Thoracic aorta (tissue), 2 donors: Measurements from ENCODE around the gene C20orf144. TPM values are rescaled to one million over a fixed set of nuclear protein-coding genes. Genes with fewer than 3 reads are reported as not detected.

ENCODE experiments used
- ATAC-seq: fragments of 150-250 bp; one replicate; pipeline ENCODE4 v1.8.0; 2017; ENCODE audit warnings: low read depth; ENCODE audit not compliant: insufficient number of reproducible peaks, low FRiP score
- DNase-seq: peaks from one replicate; pipeline ENCODE4 v3.0.0-alpha.2; 2020; ENCODE audit warnings: low spot score
- H3K27ac ChIP-seq, 2 donors: fragments of 200-600 bp; sonication (generic); 1 replicate in 1 of 2; 2 replicates in 1 of 2; pipeline ENCODE4 v1.5.1; 2016; ENCODE audit warnings: mild to moderate bottlenecking in 2 of 2, moderate library complexity in 2 of 2
- H3K27me3 ChIP-seq: fragments of 200-600 bp; sonication (generic); replicated peaks from 2 replicates; pipeline ENCODE4 v1.6.0; 2016; ENCODE audit warnings: mild to moderate bottlenecking; ENCODE audit not compliant: insufficient read depth
- H3K36me3 ChIP-seq: fragments of 200-600 bp; sonication (generic); one replicate; pipeline ENCODE4 v1.5.1; 2016
- H3K4me1 ChIP-seq, 2 donors: fragments of 200-600 bp; sonication (generic); 1 replicate in 1 of 2; 2 replicates in 1 of 2; pipeline versions ENCODE4 v1.5.1 to v1.6.0; 2016; ENCODE audit warnings: low read depth in 2 of 2, mild to moderate bottlenecking in 1 of 2; ENCODE audit not compliant: control insufficient read depth in 1 of 2
- H3K4me3 ChIP-seq: fragments of 200-600 bp; sonication (generic); 2 replicates; pipeline ENCODE4 v1.5.1; 2016; ENCODE audit warnings: mild to moderate bottlenecking
- H3K9me3 ChIP-seq: fragments of 200-600 bp; sonication (generic); 2 replicates; pipeline ENCODE4 v1.5.1; 2016
- CTCF ChIP-seq: fragments of 200-600 bp; sonication (generic); IDR thresholded peaks from one replicate; pipeline ENCODE4 v1.5.1; 2019; ENCODE audit warnings: antibody characterized with exemption
- total RNA-seq, 2 donors: library from RNA; depleted of rRNA; stranded (reverse); fragments of >200 nt; gene quantifications; one replicate each; pipeline versions ENCODE4 v1.1.0 to v1.2.3, GENCODE V29; 2016

Gene C20orf144
- total RNA-seq, 2 donors from 2014 or later = not detected

DNA sequence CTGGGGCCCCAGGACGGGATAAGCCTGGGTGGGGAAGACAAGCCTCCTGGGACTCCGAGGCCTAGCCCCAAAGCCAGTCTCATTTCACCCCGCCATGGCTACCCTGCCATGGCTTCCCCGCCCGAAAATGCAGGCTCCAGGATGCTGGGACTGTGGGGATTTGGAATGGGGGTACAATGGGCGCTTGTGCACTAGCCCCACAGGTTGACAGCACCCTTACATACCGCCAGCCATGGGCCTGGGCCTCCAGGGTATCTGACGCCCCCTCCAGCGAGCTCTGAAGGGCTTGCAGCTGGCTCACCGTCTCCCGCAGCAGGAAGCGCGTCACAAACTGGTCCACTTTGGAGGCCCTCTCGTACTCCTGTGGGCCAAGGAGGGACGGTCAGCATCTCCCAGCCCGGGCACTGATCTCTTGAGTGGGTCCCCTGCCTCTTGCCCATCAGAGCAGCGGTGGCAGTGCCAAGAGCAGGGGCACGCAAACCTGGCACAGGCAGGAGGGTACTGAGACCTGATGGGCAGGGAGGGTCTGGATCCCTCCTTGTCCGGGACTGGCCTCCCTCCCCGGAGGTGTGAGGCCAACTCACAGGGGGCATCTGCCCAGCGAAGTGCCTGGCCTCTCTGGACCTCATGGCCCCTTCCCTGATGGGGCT lies 2.0 kb upstream of the C20orf144 start:
- ATAC-seq (no peak), DNase-seq (no peak)
- H3K9me3 ChIP-seq = no peaks in the 10 kb centered on the region
- H3K27ac ChIP-seq = no peak overlapping the region
- TF ChIP-seq CTCF = no peak
- no peaks in the 10 kb centered on the region for H3K27me3 ChIP-seq
- H3K4me1 ChIP-seq = peaks cover 11 to 19% of the 10 kb centered on the region in 2 donors
- no peak overlapping the region for H3K4me3 ChIP-seq
- peaks cover 20% of the 10 kb centered on the region for H3K36me3 ChIP-seq

DNA sequence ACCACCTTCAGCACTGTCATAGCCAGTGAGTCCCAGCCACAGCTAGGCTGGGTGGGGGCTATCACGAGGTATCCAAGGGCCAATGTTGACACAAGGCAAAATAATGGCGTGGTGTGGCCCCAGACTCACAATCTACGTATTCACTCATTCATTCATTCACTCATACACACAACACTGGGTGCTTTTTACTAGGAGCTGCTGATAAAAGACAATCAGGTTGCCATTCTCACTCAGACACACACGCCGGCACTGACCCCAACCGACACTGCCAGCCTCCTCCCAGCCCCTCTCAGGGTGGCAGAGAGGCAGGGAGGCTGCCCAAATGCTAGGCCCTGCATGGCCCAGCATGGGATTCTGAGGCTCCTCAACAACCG lies 1.5 kb upstream of the C20orf144 start:
- no peak overlapping the region for H3K27ac ChIP-seq
- H3K9me3 ChIP-seq = no peaks in the 10 kb centered on the region
- ATAC-seq (no peak), DNase-seq (no peak)
- H3K36me3 ChIP-seq = peaks cover 20% of the 10 kb centered on the region
- H3K27me3 ChIP-seq = no peaks in the 10 kb centered on the region
- H3K4me3 ChIP-seq = no peak overlapping the region
- TF ChIP-seq CTCF = no peak
- H3K4me1 ChIP-seq = peaks cover 11 to 19% of the 10 kb centered on the region in 2 donors

- H3K4me1 ChIP-seq = peaks cover 16 to 41% of the 10 kb centered on the region in 2 donors
- no peak for TF ChIP-seq CTCF
- H3K27ac ChIP-seq = peak overlapping the region; percentile 93 to 94
- ATAC-seq (no peak), DNase-seq (no peak)
- peaks cover 16% of the 10 kb centered on the region for H3K36me3 ChIP-seq
- peak overlapping the region; percentile 96 for H3K4me3 ChIP-seq
- no peaks in the 10 kb centered on the region for H3K27me3 ChIP-seq
- no peaks in the 10 kb centered on the region for H3K9me3 ChIP-seq
Observed at GRCh38 chr20:33663161-33664084, 1.3 kb downstream of the C20orf144 start.

GRCh38 chr20:33664085-33664761 lies 2.1 kb downstream of the C20orf144 start:
- ATAC-seq (no peak), DNase-seq (no peak)
- Histone ChIP-seq H3K27ac (peak overlapping the region; percentile 93 to 94), H3K4me1 (peaks cover 17 to 45% of the 10 kb centered on the region in 2 donors), H3K9me3 (no peaks in the 10 kb centered on the region), H3K27me3 (no peaks in the 10 kb centered on the region), H3K36me3 (peaks cover 11% of the 10 kb centered on the region), H3K4me3 (peak overlapping the region; percentile 96)
- TF ChIP-seq CTCF = no peak

DNA sequence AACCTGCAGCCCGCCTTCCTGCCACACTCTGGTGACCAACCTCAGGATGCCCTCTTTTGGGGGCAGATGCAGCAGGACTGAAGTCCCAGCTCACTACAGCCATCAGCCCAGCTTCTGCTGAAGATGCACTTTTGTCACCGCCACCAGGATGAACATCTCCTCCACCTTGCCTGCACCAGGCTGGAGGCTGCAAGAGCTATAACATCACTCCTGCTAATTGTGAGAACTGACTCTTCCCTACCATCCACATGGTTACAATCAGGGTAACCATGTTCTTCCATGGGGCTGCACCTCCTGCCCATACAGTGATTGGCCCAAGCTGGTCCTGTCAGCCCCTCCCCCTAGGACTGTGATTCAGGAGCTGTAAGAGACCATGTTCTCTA lies 2.6 kb downstream of the C20orf144 start:
- peaks cover 5% of the 10 kb centered on the region for H3K36me3 ChIP-seq
- no peaks in the 10 kb centered on the region for H3K27me3 ChIP-seq
- no peak for TF ChIP-seq CTCF
- H3K9me3 ChIP-seq = no peaks in the 10 kb centered on the region
- H3K4me1 ChIP-seq = peaks cover 17 to 48% of the 10 kb centered on the region in 2 donors
- no peak overlapping the region for H3K4me3 ChIP-seq
- H3K27ac ChIP-seq = peak overlapping the region; percentile 93 to 94
- DNase-seq (no peak), ATAC-seq (no peak)
